HG02571 (cell line): ENCODE measurements around the gene C19orf38.

ENCODE experiments used
- ATAC-seq: cut with Tn5 transposase; IDR thresholded peaks from one replicate; pipeline ENCODE4 v1.9.1; 2021; ENCODE audit warnings: mild to moderate bottlenecking, moderate library complexity; ENCODE audit not compliant: unreplicated experiment

C19orf38 gene, protein sequence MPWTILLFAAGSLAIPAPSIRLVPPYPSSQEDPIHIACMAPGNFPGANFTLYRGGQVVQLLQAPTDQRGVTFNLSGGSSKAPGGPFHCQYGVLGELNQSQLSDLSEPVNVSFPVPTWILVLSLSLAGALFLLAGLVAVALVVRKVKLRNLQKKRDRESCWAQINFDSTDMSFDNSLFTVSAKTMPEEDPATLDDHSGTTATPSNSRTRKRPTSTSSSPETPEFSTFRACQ

DNA sequence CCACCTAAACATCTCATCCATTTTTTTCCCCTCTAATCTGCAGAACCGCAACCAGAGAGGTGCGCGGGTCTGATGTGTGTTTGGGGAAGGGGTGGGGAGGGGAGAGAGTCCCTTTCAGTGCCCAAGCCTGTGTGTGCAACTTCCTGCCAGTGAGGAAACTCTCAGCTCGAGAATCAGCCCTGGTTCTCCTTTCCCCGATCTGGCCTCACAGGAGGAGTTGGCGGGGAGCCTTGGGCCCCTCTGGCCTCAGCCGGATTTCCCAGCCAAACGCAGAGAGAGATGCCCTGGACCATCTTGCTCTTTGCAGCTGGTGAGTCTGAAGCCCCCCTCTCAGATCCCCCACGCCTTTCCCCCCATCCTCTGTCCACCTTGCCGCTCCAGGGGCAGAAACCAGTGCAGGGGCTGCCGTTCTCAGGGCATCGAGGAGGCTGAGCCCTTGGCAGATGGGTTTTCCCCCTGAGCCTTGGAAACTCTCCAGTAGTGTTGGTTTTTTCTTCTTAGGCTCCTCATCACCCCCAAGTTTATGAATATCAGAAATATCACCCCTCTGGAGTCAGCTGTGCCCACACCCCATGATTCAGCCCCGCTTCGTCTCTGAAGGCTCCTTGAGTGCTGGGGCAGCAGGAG, at the start of gene C19orf38:
Gene C19orf38 (plus strand): TSS at position 186 of the 627 bp plus-strand sequence. CDS start 94 bp downstream, at position 280.
- ATAC-seq: no peak

DNA sequence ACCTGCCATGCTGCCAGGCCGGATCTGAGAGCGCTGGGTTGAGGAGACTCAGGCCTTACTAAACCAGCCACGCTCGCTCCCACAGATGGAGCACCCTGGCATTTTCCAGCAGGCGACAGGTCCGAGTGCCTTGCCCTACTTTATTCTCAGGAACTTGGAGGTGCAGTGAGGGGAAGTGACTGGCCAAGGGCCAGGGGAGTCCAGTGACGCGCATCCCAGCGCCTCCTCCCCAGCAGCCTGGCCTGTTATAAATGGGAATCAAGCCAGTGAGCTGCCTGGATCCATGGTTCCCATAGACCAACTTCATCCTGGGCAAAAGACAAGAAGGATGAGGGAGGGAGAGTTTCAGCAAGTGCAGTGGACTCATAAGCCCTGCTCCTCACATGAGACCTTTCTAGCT, 47.7 kb upstream of the C19orf38 start:
- ATAC-seq: no peak

DNA sequence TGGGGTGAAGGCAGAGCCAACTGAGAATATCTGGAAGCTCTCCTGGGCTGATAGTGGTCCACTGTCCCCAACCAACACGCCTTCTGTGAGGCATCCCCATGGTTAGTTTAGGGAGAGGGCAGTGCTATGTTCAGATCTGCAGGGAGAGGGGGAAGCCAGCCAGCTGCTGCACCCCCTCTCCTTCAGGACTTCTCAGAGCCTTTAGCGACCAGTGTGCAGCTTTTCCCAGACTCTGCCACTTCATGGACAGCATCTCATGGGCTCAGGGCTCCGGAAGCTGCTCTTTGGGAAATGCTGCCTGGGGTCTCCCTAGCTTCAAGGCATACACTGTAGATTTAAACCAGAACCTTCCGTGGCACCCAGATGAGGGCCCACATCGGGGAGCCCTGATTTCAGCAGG, 45.7 kb upstream of the C19orf38 start:
- ATAC-seq: no peak

DNA sequence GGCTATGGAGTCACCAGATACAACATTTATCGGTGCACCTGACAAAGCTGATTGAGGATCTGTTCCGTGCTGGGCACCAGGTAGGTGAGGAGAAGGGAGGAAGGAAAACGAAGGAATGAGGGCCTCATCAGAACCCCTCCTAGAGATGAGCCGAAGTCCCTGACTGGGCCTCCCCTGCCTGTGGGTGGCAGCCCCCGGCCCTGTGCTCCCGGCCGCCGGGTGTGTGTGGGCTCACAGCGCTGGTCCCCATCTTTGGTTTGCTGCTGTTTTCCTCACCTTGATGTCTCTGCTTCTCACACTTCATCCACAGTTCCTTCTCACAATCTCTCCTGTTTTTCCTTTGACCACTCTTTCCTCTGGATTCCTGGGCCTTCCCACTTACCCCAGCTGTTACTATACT, 45.0 kb upstream of the C19orf38 start:
- no peak for ATAC-seq

DNA sequence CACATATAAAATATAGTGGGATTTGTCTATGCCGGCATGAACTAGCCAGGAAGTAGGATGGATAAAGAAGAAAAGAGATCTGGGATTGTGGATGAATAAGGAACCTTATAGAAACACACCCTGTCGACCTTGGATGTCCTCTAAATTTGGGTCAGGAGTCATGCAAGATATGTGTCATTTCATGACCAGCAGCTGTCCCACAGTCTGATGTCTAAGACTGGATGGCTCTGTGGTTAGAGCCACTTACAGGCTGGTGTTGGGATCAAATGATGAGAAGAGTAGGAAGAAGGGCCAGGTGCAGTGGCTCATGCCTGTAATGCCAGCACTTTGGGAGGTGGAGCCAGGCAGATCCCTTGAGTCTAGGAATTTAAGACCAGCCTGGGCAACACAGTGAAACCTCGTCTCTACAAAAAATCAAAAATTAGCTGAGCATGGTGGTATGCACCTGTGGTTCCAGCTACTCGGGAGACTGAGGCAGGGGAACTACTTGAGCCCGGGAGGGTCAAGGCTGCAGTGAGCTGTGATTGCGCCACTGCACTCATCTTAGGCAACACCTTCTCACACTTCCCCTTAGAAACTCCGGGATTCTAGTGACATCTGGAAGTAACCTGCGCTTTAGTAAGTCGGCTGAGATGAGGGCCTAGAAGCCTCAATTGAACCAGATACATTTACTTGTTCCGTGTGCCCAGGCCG, 43.0 kb upstream of the C19orf38 start:
- ATAC-seq: no peak

DNA sequence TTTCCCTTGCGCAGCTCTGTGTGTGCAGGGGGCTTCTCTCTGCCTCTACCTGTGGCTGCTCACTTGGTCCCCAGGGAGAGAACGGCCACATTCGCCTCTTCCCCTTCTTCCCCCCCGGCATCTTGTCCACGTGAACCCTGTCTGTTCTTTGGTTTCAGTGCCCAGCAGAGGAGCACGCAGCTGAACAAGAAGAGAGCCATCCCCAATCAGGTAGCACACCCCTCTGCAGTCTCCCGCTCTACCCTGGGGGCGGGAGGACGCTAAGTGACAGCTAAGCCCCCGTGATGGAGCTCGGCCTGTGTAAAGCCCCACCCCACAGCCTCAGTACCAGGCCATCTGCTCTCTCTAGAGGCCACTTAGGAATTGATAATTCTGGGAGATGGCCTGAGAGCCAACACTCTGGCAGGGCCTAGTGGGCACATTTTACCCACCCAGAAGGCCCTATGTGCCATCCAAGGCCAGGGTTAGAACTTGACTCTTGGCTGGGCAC, 42.4 kb upstream of the C19orf38 start:
- ATAC-seq: no peak

DNA sequence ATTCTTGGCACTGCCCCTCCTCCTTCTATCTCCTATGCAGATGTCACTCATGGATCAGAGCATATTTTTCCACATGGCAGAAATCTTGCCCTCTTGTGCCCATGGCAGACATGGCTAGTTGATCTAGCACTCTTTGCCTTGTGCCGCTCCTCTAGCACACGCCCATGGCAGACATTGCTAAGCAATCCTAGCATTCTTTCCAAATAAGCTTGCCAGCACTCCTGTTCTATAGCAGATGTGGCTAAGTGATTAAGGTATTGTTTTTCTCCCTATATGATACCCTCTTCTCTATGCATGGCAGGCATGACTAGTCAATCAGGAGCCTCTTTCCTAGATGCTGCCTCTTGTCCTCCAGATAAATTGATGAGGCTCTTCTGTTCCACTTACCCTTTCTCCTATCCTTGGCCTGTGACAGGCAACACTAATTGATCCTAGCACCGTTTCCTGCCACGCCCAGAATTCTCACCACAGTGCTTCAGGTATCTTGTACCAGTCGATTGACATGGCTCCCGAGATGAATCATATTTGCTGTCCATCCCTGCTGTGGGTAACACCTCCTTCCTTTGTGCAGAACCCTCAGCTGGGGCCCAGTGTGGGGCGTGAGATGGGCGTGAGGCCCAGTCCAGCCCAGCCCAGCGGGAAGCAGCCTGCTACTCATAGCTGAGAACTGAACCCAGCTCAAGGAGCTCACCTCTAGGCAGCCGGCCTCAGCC, 39.1 kb upstream of the C19orf38 start:
- no peak for ATAC-seq

DNA sequence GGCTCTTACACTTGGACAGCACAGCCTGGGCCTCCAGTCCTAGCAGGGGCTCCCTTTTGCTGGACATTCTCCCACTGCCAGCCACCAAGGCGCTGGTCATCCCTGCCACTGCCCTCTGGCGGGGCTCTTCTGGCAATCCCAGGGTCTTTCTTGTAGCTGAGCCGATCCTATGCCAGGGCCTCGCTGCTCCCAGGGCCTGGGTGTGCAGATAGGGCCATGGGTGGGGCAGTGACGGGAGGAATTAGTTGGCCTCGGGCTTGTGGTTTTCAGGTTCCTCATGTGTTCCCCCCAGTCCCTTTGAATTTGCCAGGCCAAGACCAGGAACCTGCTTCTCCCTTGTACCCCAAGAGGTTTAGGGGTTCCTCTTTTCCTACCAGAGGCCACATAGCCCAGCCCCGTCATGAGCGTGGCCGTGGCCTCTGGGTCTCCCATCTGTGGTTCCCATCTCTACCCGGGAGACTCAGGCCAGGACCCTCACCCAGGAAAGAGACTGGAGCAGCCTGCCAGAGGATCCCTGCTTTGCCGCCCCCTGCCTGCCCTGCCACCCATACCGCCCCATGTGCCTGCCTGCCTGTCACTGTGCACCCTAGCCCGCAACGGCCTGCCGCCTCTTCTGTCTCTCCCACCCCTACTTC, 38.4 kb upstream of the C19orf38 start:
- no peak for ATAC-seq

DNA sequence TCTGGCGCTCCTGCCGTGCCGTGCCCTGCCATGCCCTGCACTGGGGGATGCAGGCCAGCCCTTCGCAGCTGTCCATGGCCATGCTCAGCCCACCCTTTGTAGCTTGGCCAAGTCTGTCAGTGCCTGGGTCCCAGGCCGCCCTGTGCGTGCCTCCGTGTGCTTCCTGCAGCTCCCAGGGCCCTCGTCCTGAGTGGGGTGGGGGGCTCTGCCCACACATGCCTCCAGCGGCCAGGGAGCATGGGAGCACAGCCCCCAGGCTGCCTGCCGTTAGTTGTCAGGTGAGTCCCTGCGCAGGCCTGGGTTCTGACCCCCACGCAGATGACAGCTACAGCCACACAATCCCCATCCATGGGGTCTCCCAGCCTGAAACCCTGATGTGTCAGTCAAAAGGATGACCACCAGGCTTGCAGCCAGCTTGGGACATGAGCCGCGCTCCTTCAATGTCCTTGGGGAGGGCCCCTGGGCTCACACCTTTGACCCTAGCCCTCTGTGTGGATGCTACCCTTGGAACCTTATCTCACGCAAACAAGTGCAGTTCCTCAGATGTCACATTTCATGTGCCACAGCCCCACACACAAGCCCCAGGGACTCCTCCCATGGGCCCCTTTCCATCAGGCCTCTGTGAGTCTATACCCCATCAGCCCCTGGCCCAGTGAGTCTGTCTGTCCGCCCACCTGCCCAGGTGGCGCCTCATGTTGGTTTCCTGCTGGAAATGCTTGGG, 36.7 kb upstream of the C19orf38 start:
- ATAC-seq: no peak

DNA sequence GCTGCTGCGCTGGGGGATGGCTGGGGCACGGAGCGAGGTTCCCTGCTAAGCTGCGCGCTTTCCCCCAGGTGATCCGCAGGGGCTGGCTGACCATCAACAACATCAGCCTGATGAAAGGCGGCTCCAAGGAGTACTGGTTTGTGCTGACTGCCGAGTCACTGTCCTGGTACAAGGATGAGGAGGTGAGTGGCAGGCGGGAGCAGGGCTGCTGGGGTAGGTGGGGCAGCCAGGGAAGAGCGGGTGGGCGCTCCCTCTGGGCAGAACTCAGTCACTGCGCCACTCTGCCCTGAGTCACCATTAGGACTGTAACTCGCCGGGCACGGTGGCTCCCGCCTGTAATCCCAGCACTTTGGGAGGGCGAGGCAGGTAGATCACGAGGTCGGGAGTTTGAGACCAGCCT, 36.0 kb upstream of the C19orf38 start:
- no peak for ATAC-seq

DNA sequence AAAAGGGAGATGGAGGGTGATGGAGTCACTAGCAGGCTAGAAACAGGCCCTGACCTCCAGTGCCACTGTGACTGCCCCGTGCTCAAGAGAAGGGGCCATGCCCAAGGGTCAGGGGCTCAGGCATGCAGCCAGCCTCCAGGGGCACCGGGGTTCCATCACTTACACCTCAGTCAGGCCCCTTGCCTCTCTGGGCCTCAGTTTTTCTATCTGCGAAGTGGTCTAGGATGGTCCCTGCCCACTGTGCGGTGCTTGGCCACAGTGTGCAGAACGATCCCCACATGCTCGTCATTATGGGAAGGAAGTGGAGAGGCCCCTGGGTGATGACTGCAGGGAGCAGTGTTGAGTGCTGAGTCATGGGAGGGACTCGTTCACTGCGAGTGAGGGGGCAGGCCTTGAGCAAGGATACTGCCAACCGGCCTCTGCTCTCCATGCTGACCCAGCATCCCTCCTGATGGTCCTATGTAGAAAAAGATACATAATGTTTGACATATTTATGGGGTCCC, 35.3 kb upstream of the C19orf38 start:
- no peak for ATAC-seq

DNA sequence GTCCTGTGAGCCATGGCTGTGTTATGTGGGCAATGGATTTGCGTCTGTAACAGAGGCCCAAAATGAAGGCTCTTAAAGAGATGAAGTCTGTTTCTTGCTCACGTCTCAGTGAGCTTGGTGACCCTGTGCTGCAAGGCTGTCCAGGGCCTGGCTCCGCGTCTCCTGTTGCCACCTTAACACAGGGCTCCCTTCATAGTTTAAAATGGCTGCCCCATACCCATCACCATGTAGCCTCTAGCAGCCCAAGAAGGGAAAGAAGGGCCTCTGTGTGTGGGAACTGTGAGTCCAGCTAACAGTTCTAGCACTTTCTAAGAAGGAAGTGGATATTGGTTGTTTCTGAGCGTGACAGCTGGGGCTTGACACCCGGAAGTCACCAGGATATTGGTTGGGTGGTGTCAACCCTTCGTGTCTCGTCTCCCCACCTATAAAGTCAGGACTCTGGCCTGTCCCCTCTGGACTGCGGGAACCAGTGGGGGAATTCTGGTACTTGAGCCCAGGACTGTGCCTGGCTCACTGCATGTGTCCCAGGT, 33.1 kb upstream of the C19orf38 start:
- ATAC-seq: no peak

DNA sequence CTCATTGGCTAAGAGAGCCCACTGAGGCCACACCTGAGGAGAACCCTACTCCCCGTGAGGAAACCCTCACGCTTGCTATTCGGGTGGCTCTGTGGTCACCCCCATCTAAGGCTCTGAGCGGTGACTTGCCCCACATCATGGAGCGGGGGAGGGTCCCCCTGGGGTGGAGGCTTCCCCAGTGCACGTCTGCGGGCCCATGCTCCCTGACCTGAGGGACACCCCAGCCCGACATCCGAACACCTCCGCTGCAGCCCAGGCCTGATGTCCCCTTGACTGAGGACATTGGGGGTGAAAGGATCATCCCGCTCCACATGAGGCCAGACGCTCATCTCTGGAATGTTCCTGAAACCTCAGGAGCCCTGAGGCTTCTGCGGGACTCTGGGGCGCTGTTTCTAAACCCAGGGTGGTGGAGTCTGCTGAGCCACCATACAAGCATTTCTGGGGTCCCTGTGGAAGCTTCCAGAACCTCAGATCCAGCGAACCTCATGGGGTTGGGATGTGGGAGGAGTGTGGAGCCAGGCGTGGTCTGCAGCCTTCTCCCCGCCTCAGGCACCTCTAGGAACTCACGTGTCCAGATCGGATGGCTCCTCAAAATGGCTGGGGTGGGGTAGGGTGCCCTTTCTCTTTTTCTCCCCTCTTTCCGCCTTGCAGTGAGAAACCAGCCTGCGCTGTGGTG, 32.1 kb upstream of the C19orf38 start:
- ATAC-seq: no peak

DNA sequence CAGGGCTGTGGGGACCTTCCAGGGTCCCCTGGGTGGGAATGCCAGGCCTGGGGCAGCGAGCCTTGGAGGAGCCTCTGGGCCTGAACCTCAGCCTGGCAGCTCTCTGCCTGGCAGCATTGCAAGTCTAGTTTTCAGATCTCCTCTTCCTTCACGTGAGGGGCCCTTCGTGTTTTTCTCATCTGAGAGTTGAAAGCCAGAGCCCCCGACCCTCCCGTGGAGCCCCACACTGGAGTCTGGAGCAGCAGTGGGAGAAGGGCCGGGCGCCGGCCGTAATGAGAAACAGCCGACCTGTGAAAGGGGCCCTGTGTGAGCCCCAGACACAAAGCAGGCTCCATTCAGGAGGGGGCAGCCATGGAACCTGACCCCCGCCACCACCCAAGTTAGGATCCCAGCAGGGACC, 31.5 kb upstream of the C19orf38 start:
- ATAC-seq: no peak

DNA sequence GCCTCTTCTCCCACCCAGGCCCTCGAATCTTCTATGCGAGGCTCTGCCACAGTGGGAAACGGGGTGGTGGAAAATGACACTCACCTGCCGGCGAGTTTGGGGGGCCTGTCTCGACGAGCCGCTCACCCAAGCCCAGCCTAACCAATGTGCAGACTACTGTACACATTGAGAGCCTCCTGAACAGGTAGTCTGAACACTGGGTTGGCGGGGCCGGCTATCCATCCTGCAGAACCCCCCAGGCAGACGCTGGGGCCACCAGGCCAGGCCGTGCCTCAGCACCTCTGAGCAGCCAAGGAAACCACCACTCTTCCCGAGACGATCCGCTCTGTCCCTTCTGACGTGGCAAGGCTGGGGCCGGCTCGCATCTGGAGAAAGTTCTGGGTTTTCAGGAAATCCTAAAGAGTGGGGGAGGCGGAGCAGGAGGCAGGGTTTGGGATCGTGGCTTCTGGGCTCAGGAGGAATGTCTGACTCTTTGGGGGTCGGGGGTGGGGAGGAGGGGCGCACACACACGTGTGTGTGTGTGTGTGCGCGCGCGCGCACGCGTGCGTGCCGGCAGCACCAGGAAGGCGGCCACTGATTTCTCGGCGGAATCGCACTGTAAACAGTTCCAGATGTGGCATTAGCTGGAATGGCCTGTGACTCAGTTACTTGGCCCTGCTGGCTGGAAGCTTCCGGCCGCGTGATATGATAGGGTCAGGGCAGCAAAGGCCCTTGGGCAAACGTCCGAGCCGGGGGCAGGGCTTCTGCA, 30.8 kb upstream of the C19orf38 start:
- ATAC-seq: no peak

DNA sequence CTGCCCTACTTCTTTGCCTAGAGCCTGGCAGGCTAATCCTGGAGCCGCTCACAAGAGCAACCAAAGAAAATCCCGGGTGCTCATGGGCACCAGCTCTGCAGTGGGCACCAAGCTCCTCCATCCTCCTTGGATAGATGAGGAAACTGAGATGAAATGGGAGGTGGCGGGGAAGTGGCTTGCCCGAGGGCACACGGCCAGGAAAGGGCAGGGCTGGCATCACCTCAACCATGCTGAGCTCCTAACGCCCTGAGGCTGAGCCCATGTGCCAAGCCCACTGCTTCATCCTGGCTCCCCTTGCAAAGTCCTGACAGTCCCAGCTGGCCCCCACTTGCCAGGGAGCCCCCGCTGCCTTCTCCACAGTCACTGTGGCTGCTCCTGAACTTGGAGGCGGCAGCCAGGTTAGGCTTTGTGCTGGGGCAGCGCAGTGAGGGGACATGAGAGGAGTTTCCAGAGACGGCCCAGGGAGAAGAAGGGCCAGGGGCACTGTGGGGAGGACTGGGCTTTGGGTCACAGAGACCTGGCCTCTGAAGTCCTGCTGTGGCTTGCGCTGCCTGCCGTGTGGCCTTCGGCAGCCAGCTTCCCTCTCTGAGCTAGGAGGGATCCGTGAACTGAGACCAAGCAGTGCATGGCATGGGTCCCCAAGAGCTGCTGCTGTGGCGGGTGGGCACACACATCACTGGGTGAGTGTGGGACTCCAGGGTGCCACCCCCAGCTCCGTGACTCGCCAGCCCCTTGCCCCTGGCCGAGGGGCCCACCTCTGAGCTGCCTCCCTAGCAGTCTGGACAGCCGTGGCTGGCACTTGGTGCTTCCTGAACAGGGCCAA, 29.7 kb upstream of the C19orf38 start:
- no peak for ATAC-seq

DNA sequence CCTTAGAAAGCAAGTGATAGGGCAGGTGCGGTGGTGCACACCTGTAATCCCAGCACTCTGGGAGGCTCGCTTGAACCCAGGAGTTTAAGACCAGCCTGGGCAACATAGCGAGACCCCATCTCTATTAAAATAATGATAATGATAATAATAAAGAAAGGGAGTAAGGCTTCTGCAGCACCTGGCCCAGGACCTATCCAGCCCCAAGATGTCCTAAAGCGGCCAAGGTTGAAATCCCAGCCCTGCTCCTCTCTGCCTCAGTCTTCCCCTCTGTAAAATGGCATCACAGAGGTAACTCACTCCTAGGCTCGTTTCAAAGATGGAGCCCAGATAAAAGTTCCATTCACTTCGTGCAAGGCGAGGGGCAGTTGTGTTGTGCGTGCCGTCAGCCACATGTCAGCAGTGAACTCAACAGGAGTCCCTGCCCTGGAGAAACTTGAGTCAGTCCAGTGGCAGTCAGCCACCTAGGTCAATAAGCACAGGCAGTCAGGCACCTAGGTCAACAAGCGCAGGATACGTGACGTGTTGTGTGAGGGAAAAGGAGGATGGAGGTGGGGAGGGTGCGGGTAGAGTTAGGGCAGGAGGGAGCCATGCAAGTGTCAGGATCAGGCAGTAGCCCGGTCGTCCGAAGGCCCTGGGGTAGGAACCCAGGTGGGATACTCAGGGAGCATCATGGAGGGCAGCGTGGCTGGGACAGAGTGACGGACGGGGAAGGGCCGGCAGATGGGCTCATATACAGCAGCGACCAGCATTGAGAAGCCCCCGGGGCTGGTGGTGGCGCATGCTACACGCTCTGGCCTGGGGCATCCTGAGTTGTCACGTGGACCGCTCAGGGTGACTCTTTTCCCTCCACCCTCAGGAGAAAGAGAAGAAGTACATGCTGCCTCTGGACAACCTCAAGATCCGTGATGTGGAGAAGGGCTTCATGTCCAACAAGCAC, 28.8 kb upstream of the C19orf38 start:
- ATAC-seq: no peak
